Fibroblast of the aortic adventitia (primary cell): Measurements from ENCODE around the gene AP3D1. TPM values are rescaled to one million over a fixed set of nuclear protein-coding genes. Genes with fewer than 3 reads are reported as not detected.

Experiments used
- DNase-seq: peaks from one replicate; pipeline ENCODE4 v3.0.0-alpha.2; 2010; ENCODE audit warnings: low read depth
- H3K4me3 ChIP-seq: 2 replicates; pipeline ENCODE4 v1.5.1; 2011; ENCODE audit warnings: low read depth, mild to moderate bottlenecking, control low read depth, low read length, moderate library complexity
- total RNA-seq: library from RNA; depleted of rRNA; stranded (reverse); fragments of >200 nt; gene quantifications from 2 replicates; pipeline ENCODE4 v1.2.3, GENCODE V29; 2012; ENCODE audit warnings: low replicate concordance
- TF ChIP-seq, protein P1 (sequence below): IDR thresholded peaks from 2 replicates; pipeline ENCODE4 v1.5.1; 2011; ENCODE audit warnings: mild to moderate bottlenecking, low read length, control low read depth, inconsistent platforms; ENCODE audit not compliant: insufficient read depth

AP3D1 gene
- total RNA-seq, 1 donor: 102 TPM

GRCh38 chr19:2079076-2079864, 72.1 kb downstream of the AP3D1 start:
- no peak for DNase-seq

GRCh38 chr19:2077833-2078619, 73.3 kb downstream of the AP3D1 start:
- no peak overlapping the region for H3K4me3 ChIP-seq
- TF ChIP-seq, protein P1, sequence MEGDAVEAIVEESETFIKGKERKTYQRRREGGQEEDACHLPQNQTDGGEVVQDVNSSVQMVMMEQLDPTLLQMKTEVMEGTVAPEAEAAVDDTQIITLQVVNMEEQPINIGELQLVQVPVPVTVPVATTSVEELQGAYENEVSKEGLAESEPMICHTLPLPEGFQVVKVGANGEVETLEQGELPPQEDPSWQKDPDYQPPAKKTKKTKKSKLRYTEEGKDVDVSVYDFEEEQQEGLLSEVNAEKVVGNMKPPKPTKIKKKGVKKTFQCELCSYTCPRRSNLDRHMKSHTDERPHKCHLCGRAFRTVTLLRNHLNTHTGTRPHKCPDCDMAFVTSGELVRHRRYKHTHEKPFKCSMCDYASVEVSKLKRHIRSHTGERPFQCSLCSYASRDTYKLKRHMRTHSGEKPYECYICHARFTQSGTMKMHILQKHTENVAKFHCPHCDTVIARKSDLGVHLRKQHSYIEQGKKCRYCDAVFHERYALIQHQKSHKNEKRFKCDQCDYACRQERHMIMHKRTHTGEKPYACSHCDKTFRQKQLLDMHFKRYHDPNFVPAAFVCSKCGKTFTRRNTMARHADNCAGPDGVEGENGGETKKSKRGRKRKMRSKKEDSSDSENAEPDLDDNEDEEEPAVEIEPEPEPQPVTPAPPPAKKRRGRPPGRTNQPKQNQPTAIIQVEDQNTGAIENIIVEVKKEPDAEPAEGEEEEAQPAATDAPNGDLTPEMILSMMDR: no peak
- DNase-seq: no peak

More at GRCh38 chr19:2079076-2079864, 72.1 kb downstream of the AP3D1 start:
- no peak overlapping the region for H3K4me3 ChIP-seq
- TF ChIP-seq, protein P1: no peak

DNA sequence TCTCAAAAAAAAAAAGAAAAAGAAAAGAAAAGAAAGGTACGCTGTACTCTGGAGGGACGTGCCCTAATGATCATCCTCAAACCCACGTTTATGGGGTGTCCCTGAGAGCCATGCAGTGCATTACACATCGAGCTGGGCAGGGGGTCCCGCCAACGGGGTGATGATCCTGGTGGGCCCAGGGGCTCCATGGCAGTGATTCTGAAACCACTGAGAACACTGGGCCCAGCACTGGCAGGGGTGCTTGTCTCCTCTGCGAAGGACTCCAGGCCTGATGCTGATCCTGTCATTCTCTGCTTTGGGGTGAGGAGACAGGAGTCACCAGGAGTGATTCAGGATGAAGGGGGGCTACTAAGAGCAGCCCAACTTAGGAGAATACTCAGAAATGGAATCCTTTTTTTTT, 74.0 kb downstream of the AP3D1 start:
- H3K4me3 ChIP-seq: no peak overlapping the region
- DNase-seq: no peak
- TF ChIP-seq, protein P1: no peak

GRCh38 chr19:2076526-2076944, 74.8 kb downstream of the AP3D1 start:
- TF ChIP-seq, protein P1: no peak
- DNase-seq: no peak
- H3K4me3 ChIP-seq: no peak overlapping the region

GRCh38 chr19:2072757-2073551, 78.4 kb downstream of the AP3D1 start:
- TF ChIP-seq, protein P1: no peak
- H3K4me3 ChIP-seq: no peak overlapping the region
- no peak for DNase-seq

- DNase-seq: no peak
- H3K4me3 ChIP-seq: no peak overlapping the region
- TF ChIP-seq, protein P1: no peak
Measured at GRCh38 chr19:2070986-2071673, 80.2 kb downstream of the AP3D1 start.
